ENCODE data around the gene SHANK1.

GRCh38 chr19:50723735-50724521 is 4.3 kb upstream of the SHANK1 start:
- TF ChIP-seq, protein P1, sequence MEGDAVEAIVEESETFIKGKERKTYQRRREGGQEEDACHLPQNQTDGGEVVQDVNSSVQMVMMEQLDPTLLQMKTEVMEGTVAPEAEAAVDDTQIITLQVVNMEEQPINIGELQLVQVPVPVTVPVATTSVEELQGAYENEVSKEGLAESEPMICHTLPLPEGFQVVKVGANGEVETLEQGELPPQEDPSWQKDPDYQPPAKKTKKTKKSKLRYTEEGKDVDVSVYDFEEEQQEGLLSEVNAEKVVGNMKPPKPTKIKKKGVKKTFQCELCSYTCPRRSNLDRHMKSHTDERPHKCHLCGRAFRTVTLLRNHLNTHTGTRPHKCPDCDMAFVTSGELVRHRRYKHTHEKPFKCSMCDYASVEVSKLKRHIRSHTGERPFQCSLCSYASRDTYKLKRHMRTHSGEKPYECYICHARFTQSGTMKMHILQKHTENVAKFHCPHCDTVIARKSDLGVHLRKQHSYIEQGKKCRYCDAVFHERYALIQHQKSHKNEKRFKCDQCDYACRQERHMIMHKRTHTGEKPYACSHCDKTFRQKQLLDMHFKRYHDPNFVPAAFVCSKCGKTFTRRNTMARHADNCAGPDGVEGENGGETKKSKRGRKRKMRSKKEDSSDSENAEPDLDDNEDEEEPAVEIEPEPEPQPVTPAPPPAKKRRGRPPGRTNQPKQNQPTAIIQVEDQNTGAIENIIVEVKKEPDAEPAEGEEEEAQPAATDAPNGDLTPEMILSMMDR (IDR thresholded peaks at IDR 0.05): no peak
- no peak for TF ChIP-seq POLR2A (IDR thresholded peaks at IDR 0.05)
